IMR-90 (cell line): ENCODE data around the gene LGALS1.

Experiments used
- CEBPB ChIP-seq: IDR thresholded peaks from 2 replicates; pipeline ENCODE4 v1.6.1; 2012; ENCODE audit warnings: low read depth, low read length, improper control_type of control experiment
- CTCF ChIP-seq: conservative IDR thresholded peaks from 2 replicates; pipeline ENCODE4 v1.5.1; 2012; ENCODE audit warnings: mild to moderate bottlenecking, low read depth, low read length, improper control_type of control experiment
- ELK1 ChIP-seq: fragments of 150-350 bp; IDR thresholded peaks from 2 replicates; pipeline ENCODE4 v1.6.1; 2016; ENCODE audit warnings: low read depth, mild to moderate bottlenecking, low read length, moderate library complexity, borderline replicate concordance
- MAZ ChIP-seq: IDR thresholded peaks from 2 replicates; pipeline ENCODE4 v1.6.1; 2012; ENCODE audit warnings: low read depth, mild to moderate bottlenecking, low read length, improper control_type of control experiment, moderate library complexity, borderline replicate concordance
- MXI1 ChIP-seq: IDR thresholded peaks from 2 replicates; pipeline ENCODE4 v1.6.1; 2012; ENCODE audit warnings: low read depth, mild to moderate bottlenecking, low read length, moderate library complexity, borderline replicate concordance
- POLR2A ChIP-seq: IDR thresholded peaks from 2 replicates; pipeline ENCODE4 v1.6.1; 2012; ENCODE audit warnings: mild to moderate bottlenecking, low read depth, low read length
- RAD21 ChIP-seq: IDR thresholded peaks from 2 replicates; pipeline ENCODE4 v1.6.1; 2012; ENCODE audit warnings: low read length, improper control_type of control experiment
- RFX5 ChIP-seq: IDR thresholded peaks from 2 replicates; pipeline ENCODE4 v1.8.0; 2012; ENCODE audit warnings: low read depth, mild to moderate bottlenecking, low read length, moderate library complexity
- SMC3 ChIP-seq: fragments of 150-350 bp; IDR thresholded peaks from 2 replicates; pipeline ENCODE4 v1.6.1; 2016; ENCODE audit warnings: low read depth, mild to moderate bottlenecking, antibody characterized with exemption, low read length, moderate library complexity

GRCh38 chr22:37681556-37682049 is 6.2 kb downstream of the LGALS1 start:
- TF ChIP-seq ELK1 = no peak
- TF ChIP-seq POLR2A = no peak
- no peak for TF ChIP-seq RFX5
- no peak; the same call in 1 of the 2 replicates for TF ChIP-seq MXI1
- TF ChIP-seq CTCF = peak; percentile 93
- TF ChIP-seq SMC3 = peak; percentile 96
- TF ChIP-seq RAD21 = peak; percentile 94
- TF ChIP-seq CEBPB = no peak
- TF ChIP-seq MAZ = no peak; the same call in 1 of the 2 replicates
